SU-DHL-6 (cell line): ENCODE data around the gene MAPT.

Experiments used
- H2AFZ ChIP-seq: fragments of 200-600 bp; sonication (generic); 2 replicates; pipeline ENCODE4 v1.6.1; 2014; ENCODE audit warnings: low read depth, mild to moderate bottlenecking, moderate library complexity, mixed read lengths, antibody characterized with exemption, low read length; ENCODE audit not compliant: severe bottlenecking
- H3F3A ChIP-seq: fragments of 200-600 bp; shearing (Covaris generic); 2 replicates; pipeline ENCODE4 v1.6.0; 2016; ENCODE audit warnings: antibody characterized with exemption, mild to moderate bottlenecking; ENCODE audit not compliant: insufficient read depth
- H3K27ac ChIP-seq: fragments of 200-600 bp; sonication (generic); 2 replicates; pipeline ENCODE4 v1.5.1; 2016; ENCODE audit warnings: low read depth, mild to moderate bottlenecking, low read length, moderate library complexity, mixed read lengths
- H3K27me3 ChIP-seq: fragments of 200-600 bp; sonication (generic), shearing (Covaris generic); 2 replicates; pipeline ENCODE4 v1.6.0; 2014; ENCODE audit warnings: mild to moderate bottlenecking, low read length
- H3K36me3 ChIP-seq: fragments of 200-600 bp; sonication (generic); 2 replicates; pipeline ENCODE4 v1.6.1; 2014; ENCODE audit warnings: mild to moderate bottlenecking, low read length, mixed read lengths
- H3K4me2 ChIP-seq: fragments of 300-600, 200-600 bp; shearing (Covaris generic), sonication (generic); 2 replicates; pipeline ENCODE4 v1.6.0; 2014; ENCODE audit warnings: low read length, low read depth, mild to moderate bottlenecking; ENCODE audit not compliant: poor library complexity, severe bottlenecking
- H3K4me3 ChIP-seq: fragments of 200-600 bp; sonication (generic); 2 replicates; pipeline ENCODE4 v1.5.1; 2014; ENCODE audit warnings: antibody characterized with exemption, low read length, mild to moderate bottlenecking, mixed read lengths; ENCODE audit not compliant: insufficient read depth, poor library complexity, severe bottlenecking
- H3K79me2 ChIP-seq: fragments of 200-600 bp; sonication (generic); 2 replicates; pipeline ENCODE4 v1.6.1; 2014; ENCODE audit warnings: mild to moderate bottlenecking, low read length, moderate library complexity; ENCODE audit not compliant: insufficient read depth
- H3K9ac ChIP-seq: fragments of 200-600 bp; sonication (generic); 2 replicates; pipeline ENCODE4 v1.7.0; 2014; ENCODE audit warnings: mild to moderate bottlenecking, low read length
- H3K9me2 ChIP-seq: fragments of 200-600 bp; sonication (generic); replicated peaks from 2 replicates; pipeline ENCODE4 v1.6.1; 2014; ENCODE audit warnings: low read length; ENCODE audit not compliant: insufficient read depth
- H3K9me3 ChIP-seq: fragments of 200-600 bp; sonication (generic); 2 replicates; pipeline ENCODE4 v1.6.1; 2014; ENCODE audit warnings: low read length, mixed read lengths; ENCODE audit not compliant: insufficient read depth
- H4K20me1 ChIP-seq: fragments of 200-600 bp; sonication (generic); 2 replicates; pipeline ENCODE4 v1.6.1; 2014; ENCODE audit warnings: low read depth, mild to moderate bottlenecking, antibody characterized with exemption, low read length, moderate library complexity, mixed read lengths
- EZH2phosphoT487 ChIP-seq: fragments of 200-600 bp; sonication (generic), shearing (Covaris generic); conservative IDR thresholded peaks from 2 replicates; pipeline ENCODE4 v1.6.1; 2018; ENCODE audit warnings: mild to moderate bottlenecking, antibody characterized with exemption, low read length, moderate library complexity, mixed read lengths
- TF ChIP-seq, protein P1 (sequence below): fragments of 200-600 bp; sonication (generic); IDR thresholded peaks from one replicate; pipeline ENCODE4 v1.5.1; 2017; ENCODE audit warnings: antibody characterized with exemption, mild to moderate bottlenecking, low read length, moderate library complexity; ENCODE audit not compliant: insufficient read depth, poor library complexity, severe bottlenecking

MAPT gene

DNA sequence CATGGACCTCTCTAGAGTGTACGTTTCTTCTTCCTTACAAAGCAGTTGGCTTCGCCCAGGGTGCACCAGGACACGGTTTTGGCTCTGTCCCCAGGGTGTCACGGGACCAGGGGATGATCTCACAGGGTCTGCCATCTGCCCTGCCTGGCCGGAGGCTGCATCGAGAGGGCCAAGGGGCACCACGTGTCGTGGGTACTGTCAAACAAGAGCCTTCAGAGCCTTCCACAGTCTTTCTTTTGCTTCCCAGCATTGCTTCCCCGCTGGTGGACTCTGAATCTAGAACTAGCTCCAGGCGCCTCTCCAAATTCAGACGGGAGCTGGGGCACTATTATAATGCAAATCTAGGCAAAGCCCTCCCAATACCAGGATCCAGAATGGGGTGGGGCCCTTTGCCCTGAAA, 47.9 kb downstream of the MAPT start:
- no peak overlapping the region for H2AFZ ChIP-seq

DNA sequence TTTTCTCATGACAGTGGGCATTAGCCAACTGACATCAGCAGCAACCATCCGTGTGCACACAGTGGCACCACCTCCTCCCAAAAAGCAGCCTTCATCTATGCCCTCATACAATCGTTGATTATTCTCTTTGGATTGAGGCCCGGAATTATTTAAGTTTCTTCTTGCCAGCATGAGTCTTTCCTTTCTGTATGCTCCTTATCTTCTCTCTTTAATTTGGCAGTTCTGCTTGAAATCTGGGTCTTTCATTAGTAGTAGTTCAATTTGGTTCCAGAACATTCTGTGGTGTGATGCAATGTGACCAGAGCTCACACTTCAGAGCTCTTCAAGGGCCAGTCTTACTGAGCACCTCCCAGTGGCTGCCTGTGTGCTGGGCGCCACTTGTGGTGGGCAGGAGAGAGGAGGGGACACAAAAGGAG, 52.5 kb downstream of the MAPT start:
- H3K27me3 ChIP-seq, result no peaks in the 10 kb centered on the region

More for the DNA sequence above, 47.9 kb downstream of the MAPT start:
- H3K9me3 ChIP-seq, result no peaks in the 10 kb centered on the region
- no peaks in the 10 kb centered on the region for H3F3A ChIP-seq
- no peak overlapping the region for H3K4me2 ChIP-seq
- H3K79me2 ChIP-seq, result no peaks in the 10 kb centered on the region
- H4K20me1 ChIP-seq, result no peaks in the 10 kb centered on the region
- no peaks in the 10 kb centered on the region for H3K36me3 ChIP-seq
- H3K27ac ChIP-seq, result no peak overlapping the region
- H3K9me2 ChIP-seq, result no peaks in the 10 kb centered on the region
- H3K27me3 ChIP-seq, result no peaks in the 10 kb centered on the region
- H3K4me3 ChIP-seq, result no peak overlapping the region
- TF ChIP-seq EZH2phosphoT487, result no peak
- TF ChIP-seq, protein P1, sequence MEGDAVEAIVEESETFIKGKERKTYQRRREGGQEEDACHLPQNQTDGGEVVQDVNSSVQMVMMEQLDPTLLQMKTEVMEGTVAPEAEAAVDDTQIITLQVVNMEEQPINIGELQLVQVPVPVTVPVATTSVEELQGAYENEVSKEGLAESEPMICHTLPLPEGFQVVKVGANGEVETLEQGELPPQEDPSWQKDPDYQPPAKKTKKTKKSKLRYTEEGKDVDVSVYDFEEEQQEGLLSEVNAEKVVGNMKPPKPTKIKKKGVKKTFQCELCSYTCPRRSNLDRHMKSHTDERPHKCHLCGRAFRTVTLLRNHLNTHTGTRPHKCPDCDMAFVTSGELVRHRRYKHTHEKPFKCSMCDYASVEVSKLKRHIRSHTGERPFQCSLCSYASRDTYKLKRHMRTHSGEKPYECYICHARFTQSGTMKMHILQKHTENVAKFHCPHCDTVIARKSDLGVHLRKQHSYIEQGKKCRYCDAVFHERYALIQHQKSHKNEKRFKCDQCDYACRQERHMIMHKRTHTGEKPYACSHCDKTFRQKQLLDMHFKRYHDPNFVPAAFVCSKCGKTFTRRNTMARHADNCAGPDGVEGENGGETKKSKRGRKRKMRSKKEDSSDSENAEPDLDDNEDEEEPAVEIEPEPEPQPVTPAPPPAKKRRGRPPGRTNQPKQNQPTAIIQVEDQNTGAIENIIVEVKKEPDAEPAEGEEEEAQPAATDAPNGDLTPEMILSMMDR, result no peak
- no peak overlapping the region for H3K9ac ChIP-seq

DNA sequence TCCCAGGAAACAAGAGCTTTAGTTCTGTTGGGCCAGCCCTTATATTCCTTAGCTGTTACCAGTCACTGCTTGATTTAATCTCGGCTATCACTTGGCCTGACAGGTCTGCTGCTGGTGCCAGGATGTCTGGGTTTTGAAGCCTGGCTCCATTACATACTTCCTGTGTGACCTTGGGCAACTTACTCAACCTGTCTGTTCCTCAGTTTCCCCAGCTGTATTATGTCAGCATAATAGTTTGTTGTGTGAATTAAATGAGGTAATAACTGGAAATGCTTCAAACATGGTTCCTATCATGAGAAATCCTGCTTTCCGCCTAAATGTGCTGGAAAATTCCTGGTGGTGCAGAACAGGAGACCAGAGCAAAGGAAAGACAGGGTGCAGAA, 54.1 kb downstream of the MAPT start:
- peak overlapping the region; percentile 40 for H3K4me2 ChIP-seq
- no peaks in the 10 kb centered on the region for H3F3A ChIP-seq
- no peaks in the 10 kb centered on the region for H4K20me1 ChIP-seq
- no peaks in the 10 kb centered on the region for H3K9me2 ChIP-seq
- H3K9me3 ChIP-seq, result no peaks in the 10 kb centered on the region
- H3K4me3 ChIP-seq, result no peak overlapping the region
- no peaks in the 10 kb centered on the region for H3K27me3 ChIP-seq
- H3K79me2 ChIP-seq, result no peaks in the 10 kb centered on the region
- H3K27ac ChIP-seq, result no peak overlapping the region
- peak overlapping the region; percentile 58 for H2AFZ ChIP-seq
- H3K9ac ChIP-seq, result no peak overlapping the region
- TF ChIP-seq EZH2phosphoT487, result no peak
- TF ChIP-seq, protein P1, result no peak
- H3K36me3 ChIP-seq, result no peaks in the 10 kb centered on the region

More for the DNA sequence above, 52.5 kb downstream of the MAPT start:
- Histone ChIP-seq H3K9me2 (no peaks in the 10 kb centered on the region), H3K36me3 (no peaks in the 10 kb centered on the region), H3K9me3 (no peaks in the 10 kb centered on the region), H3K4me3 (no peak overlapping the region), H3K79me2 (no peaks in the 10 kb centered on the region), H3K9ac (no peak overlapping the region), H3K27ac (no peak overlapping the region), H3K4me2 (no peak overlapping the region), H2AFZ (no peak overlapping the region), H3F3A (no peaks in the 10 kb centered on the region), H4K20me1 (no peaks in the 10 kb centered on the region)
- no peak for TF ChIP-seq EZH2phosphoT487
- TF ChIP-seq, protein P1, result no peak
